ENCODE measurements around the gene SZT2.
"Not testable (repeated sequence)": the region's sequence is repeated elsewhere in the genome, so short reads cannot be mapped to it uniquely, and the experiment has no call there.

SZT2 gene

GRCh38 chr1:43367904-43368645 is 21.6 kb upstream of the SZT2 start, which contains the start of gene ELOVL1:
Gene ELOVL1, minus strand, starts transcription at chr1:43368011. Its CDS starts 2,402 bp downstream, at chr1:43365609.
- TF ChIP-seq EZH2phosphoT487 (IDR thresholded peaks at IDR 0.05; ENCODE audit: borderline replicate concordance, low read length) (no peak), CTCF (IDR thresholded peaks at IDR 0.05; ENCODE audit: low read depth, low read length, poor library complexity, severe bottlenecking) (peak; percentile 48)
- Histone ChIP-seq H3K79me2 (ENCODE audit: control insufficient read depth, low read length) (peaks cover 39% of the 10 kb centered on the region), H3K36me3 (ENCODE audit: control insufficient read depth, low read length) (peaks cover 34% of the 10 kb centered on the region), H3F3A (ENCODE audit: control insufficient read depth, insufficient read depth) (peaks cover 9% of the 10 kb centered on the region), H3K9me2 (replicated peaks; ENCODE audit: control insufficient read depth, low read length) (no peaks in the 10 kb centered on the region), H3K4me3 (ENCODE audit: low read length) (peak within 1 kb of the TSS; percentile 85), H3K4me1 (ENCODE audit: control insufficient read depth, low read length) (peaks cover 20% of the 10 kb centered on the region), H3K27me3 (ENCODE audit: control insufficient read depth, low read length) (no peaks in the 10 kb centered on the region), H3K9me3 (ENCODE audit: control insufficient read depth, insufficient read depth, low read length) (no peaks in the 10 kb centered on the region), H4K20me1 (ENCODE audit: control insufficient read depth, insufficient read depth, low read depth, low read length) (no peaks in the 10 kb centered on the region), H3K4me2 (ENCODE audit: low read length) (peak within 1 kb of the TSS; percentile 92), H3K27ac (ENCODE audit: low read depth, low read length) (peak within 1 kb of the TSS; percentile 84)

GRCh38 chr1:43368646-43369020 is 21.1 kb upstream of the SZT2 start:
- H3K9me2 ChIP-seq (replicated peaks; ENCODE audit: control insufficient read depth, low read length): no peaks in the 10 kb centered on the region
- peak overlapping the region; percentile 84 for H3K27ac ChIP-seq (ENCODE audit: low read depth, low read length)
- H3K79me2 ChIP-seq (ENCODE audit: control insufficient read depth, low read length): peaks cover 39% of the 10 kb centered on the region
- H4K20me1 ChIP-seq (ENCODE audit: control insufficient read depth, insufficient read depth, low read depth, low read length): no peaks in the 10 kb centered on the region
- peaks cover 20% of the 10 kb centered on the region for H3K4me1 ChIP-seq (ENCODE audit: control insufficient read depth, low read length)
- no peaks in the 10 kb centered on the region for H3K27me3 ChIP-seq (ENCODE audit: control insufficient read depth, low read length)
- no peak for TF ChIP-seq CTCF (IDR thresholded peaks at IDR 0.05; ENCODE audit: low read depth, low read length, poor library complexity, severe bottlenecking)
- H3K4me3 ChIP-seq (ENCODE audit: low read length): peak overlapping the region; percentile 85
- peaks cover 29% of the 10 kb centered on the region for H3K36me3 ChIP-seq (ENCODE audit: control insufficient read depth, low read length)
- H3K4me2 ChIP-seq (ENCODE audit: low read length): peak overlapping the region; percentile 92
- no peaks in the 10 kb centered on the region for H3K9me3 ChIP-seq (ENCODE audit: control insufficient read depth, insufficient read depth, low read length)
- H3F3A ChIP-seq (ENCODE audit: control insufficient read depth, insufficient read depth): peaks cover 3% of the 10 kb centered on the region; the same call in 1 of the 2 replicates

GRCh38 chr1:43369779-43370178 is 19.9 kb upstream of the SZT2 start:
- Histone ChIP-seq H3K36me3 (ENCODE audit: control insufficient read depth, low read length) (peaks cover 17% of the 10 kb centered on the region), H3K4me1 (ENCODE audit: control insufficient read depth, low read length) (peaks cover 20% of the 10 kb centered on the region), H3K79me2 (ENCODE audit: control insufficient read depth, low read length) (peaks cover 39% of the 10 kb centered on the region)
- H3K4me2 ChIP-seq (ENCODE audit: low read length); H4K20me1 ChIP-seq (ENCODE audit: control insufficient read depth, insufficient read depth, low read depth, low read length); H3K9me3 ChIP-seq (ENCODE audit: control insufficient read depth, insufficient read depth, low read length); H3F3A ChIP-seq (ENCODE audit: control insufficient read depth, insufficient read depth); H3K4me3 ChIP-seq (ENCODE audit: low read length); H3K27ac ChIP-seq (ENCODE audit: low read depth, low read length); H3K9me2 ChIP-seq (replicated peaks; ENCODE audit: control insufficient read depth, low read length); H3K27me3 ChIP-seq (ENCODE audit: control insufficient read depth, low read length): not testable (repeated sequence)

GRCh38 chr1:43370564-43370963 is 19.1 kb upstream of the SZT2 start:
- Histone ChIP-seq H3K27ac (ENCODE audit: low read depth, low read length) (no peak overlapping the region), H3K4me2 (ENCODE audit: low read length) (no peak overlapping the region), H3K27me3 (ENCODE audit: control insufficient read depth, low read length) (no peaks in the 10 kb centered on the region), H3F3A (ENCODE audit: control insufficient read depth, insufficient read depth) (peaks cover 3% of the 10 kb centered on the region; the same call in 1 of the 2 replicates), H3K4me3 (ENCODE audit: low read length) (no peak overlapping the region), H3K9me3 (ENCODE audit: control insufficient read depth, insufficient read depth, low read length) (no peaks in the 10 kb centered on the region), H4K20me1 (ENCODE audit: control insufficient read depth, insufficient read depth, low read depth, low read length) (no peaks in the 10 kb centered on the region), H3K36me3 (ENCODE audit: control insufficient read depth, low read length) (peaks cover 9% of the 10 kb centered on the region), H3K4me1 (ENCODE audit: control insufficient read depth, low read length) (peaks cover 18% of the 10 kb centered on the region), H3K79me2 (ENCODE audit: control insufficient read depth, low read length) (peaks cover 31% of the 10 kb centered on the region), H3K9me2 (replicated peaks; ENCODE audit: control insufficient read depth, low read length) (no peaks in the 10 kb centered on the region)
- no peak for TF ChIP-seq EZH2phosphoT487 (IDR thresholded peaks at IDR 0.05; ENCODE audit: borderline replicate concordance, low read length)
- TF ChIP-seq CTCF (IDR thresholded peaks at IDR 0.05; ENCODE audit: low read depth, low read length, poor library complexity, severe bottlenecking): no peak

Measured in DOHH2 (cell line).